GM19452 (cell line): ENCODE measurements around the gene THSD7A.
"Not testable (repeated sequence)": the region's sequence is repeated elsewhere in the genome, so short reads cannot be mapped to it uniquely, and the experiment has no call there.

ENCODE experiments used
- ATAC-seq: cut with Tn5 transposase; IDR thresholded peaks from one replicate; pipeline ENCODE4 v1.9.1; 2021; ENCODE audit not compliant: unreplicated experiment

Gene THSD7A

DNA sequence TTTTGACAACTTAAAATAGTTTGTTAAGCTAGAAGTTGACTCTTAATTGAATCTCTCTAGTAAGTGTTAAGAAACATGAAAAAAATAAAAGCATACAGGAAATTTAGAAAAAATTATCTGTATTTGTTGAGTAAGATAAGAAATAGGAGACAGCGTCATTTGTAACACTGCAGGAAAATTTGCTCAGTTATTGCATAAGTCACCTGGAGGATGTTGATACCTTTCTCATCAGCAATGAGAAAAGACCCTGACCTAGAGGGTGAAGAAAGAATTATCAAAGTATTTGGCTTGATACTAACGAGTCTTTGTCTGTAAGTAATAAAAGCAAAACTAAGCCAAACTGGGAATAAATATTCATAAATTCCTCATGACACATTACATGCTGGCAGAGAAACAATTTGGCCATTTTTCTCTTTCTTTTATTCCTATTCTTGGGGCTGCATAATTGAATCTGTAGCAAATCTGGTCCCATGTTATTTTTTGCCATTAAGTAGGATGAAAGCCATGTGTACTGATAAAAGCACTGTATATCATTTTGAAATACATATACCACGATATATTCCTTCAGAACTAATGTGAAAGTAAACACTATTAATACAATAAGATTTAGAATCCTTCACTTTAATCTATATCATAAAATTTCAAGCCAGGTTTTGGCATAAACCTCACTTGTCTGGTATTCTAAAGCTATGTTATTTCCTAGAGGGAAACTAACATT, 362.8 kb downstream of the THSD7A start:
- no peak for ATAC-seq

DNA sequence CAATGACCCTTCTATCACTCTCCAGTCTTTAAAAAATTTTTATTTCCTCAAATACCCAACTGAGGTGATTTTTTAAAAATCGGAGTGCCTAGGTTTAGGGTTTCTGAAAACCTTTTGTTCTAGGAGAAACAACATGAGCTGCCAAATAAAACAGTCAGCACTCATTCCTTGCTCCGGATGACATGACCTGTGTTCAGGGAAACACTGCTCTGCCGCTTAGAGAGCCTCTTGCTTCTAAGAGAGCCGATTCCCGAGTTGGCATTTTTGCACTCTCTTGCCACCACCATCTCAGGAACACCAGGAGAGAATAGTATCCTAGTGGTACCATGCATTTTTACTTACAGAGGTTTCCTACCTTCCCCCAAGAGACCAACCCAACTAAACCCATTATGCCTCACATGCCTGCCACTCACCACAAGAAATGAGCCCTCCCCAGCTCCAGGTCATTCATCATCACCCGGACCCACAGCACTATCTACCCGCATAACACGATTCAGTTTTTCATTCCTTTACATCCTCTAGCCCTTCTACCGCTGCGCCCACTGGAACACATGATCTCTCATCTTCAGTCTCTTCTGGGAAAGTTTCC, 365.4 kb downstream of the THSD7A start:
- ATAC-seq, result no peak

DNA sequence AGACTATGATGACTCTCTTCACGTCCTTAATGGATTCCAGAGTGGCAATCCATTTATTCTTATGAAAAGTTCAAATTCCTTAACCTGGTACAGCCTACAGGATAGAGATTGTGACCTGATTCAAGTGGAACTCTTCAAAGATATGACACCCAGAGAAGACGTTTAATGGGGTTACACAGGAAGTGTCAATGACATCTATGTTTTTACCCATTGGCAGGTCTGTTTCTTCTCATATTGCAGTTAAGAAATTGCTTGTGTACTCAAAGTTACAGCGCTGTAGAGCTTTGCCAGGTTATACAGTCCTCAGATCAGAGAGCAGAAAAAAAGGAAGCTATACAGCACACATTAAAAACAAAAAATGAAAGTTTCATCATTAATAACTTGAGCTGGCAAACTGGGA, 367.4 kb downstream of the THSD7A start:
- no peak for ATAC-seq

DNA sequence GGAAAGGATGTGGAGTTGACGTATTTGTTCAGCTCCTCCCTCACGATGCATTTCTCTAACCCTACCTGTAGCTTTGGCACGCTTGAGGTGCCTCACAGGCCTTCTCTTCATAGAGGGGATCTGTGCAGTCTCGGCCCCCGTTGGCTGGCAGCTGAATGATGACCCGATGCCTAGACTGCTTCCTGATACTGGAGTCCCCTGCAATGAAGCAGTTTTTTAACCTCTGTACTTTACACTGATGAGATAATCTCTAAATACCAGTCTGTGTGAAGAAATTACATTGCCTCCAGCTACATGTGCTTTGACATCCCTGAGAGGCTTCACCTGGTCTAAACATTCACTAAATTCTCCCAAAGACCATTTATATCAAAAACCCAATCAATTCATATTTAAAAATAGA, 370.1 kb downstream of the THSD7A start:
- no peak for ATAC-seq

DNA sequence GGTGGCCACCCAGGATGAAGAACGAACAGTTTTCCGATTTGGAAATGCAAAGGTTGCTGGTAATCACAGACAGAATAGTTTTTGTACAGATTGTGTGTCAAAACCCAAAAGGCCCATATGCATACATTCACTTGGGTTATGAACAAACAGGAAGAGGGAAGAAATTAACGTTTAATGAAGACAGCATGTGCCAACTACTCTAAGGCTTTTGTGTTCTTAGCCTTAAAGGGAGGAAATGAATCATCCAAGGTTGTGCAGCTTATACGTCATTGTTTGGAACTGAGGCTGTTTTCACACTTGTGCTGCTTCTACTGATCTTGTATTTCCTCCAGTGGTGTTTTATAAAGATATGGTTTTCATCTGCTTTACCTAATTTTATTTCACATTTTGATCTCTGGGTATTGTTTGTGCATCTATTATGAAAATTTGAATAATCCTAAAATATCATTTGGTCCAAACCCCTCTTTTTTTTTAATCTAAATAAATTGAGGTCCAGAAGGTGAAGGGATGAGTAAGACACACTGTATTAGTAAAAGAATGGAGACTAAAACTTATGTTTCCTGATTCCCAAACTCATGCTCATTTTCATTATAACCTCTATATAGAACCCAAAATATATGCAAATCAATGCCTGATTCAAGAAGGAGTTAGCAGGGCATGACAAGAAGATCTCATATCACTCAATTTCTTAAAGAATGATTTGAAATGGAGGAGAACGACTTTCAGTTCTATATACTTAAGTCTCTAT, 373.1 kb downstream of the THSD7A start:
- ATAC-seq, result no peak

DNA sequence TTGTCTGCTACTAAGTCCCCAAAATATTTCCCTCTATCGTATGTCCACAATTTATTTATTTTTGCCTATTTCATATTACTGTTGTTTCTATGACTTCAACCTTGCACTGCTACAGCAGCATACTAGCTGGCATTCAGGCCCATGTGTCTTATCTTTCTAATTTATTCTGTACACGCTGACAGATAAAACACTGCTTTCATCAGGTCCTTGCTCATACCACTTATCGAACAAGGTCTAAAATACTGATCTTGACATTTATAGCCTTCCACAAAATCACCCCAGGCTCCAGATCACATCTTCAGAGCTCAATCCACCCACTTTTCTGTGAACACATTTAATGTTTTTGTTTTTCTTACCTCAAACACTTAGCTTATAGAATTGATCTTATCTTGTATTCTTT, 374.6 kb downstream of the THSD7A start:
- no peak for ATAC-seq

DNA sequence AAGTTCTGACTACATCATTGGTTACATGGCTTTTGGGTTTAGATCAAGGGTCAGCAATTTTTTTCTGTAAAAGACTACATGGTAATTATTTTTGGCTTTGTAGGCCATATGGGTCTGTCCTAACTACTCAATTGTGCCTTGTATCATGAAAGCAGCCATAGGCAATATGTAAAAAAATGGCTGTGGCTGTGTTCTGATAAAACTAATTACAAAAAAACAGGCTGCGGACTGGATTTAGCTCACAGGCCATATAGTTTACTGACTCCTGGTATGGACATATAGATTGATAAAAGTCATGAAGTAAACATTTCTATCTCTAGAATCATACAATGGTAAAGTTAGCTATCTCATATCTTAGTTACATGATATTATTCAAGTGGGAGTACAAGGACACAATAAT, 375.4 kb downstream of the THSD7A start:
- no peak for ATAC-seq

DNA sequence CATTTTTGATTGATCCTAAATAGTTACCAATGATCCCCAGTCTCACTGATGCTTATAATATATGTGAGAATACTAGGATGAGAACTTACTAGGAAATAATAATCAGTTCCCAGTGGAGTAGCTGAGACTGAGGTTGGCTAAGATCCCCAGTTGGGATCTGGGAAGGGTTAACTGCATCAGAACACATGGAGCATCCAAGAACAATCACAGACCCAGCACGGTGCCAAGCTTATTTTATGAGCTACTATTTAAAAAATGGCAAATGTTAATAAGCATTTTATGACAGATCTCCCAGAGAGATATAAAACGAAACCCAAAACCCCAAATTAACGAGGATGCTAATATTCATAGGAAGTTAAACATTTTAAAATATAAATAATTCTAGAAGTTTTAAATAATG, 379.5 kb downstream of the THSD7A start:
- no peak for ATAC-seq

DNA sequence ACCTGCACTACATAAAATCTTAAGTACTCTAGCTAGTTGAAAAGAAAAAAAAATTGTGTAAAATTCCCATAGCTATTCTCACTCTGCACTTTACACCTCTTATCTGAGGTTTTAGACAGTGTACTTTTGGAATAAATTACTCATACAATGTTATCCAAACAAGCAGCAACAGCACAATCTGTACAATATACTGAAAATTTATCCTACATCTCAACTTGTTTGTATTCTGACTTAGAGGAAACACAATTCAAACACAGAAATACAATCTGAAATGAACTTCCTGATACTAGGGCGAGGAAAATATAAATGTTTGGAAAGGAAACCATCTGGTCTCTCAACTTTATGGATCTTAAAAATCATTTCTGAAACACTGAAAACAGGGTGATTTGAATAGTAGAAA, 381.7 kb downstream of the THSD7A start:
- ATAC-seq, result no peak

DNA sequence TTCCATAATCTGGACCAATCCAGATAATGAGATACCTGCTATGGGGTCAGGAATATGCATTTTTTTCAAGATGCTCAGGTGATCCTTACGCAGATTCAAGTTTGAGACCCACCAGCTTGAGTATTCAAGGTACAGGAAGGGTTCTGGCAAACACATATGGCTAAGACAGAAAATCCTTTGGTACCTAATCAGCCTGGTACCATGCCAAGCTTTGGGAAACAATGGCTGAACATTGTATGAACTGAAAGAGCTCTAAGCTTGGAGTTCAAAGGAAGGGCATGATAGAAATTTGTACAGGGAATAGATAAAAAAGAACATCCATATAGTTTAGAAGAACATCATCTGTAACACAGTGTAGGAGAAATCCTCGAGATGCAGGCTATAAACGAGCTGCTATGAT, 382.7 kb downstream of the THSD7A start:
- no peak for ATAC-seq

DNA sequence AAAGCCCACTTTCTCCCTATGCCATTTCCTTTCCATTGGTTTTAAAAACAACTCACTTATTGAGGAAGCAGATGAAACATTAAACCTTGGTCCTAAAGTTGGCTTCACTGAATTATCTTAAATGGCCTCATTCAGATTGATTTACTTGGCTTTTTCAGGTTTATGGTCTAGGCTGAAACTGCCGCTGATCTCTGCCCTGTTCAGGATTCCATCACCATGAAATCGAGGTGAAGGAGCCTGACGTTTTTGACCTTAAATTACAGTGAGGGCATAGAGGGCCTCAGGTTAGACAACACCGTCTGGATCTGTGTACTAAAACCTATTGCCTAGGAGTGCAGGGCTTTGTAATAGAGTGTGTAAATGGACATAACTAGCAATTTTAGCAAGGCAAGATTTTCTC, 383.7 kb downstream of the THSD7A start:
- ATAC-seq, result no peak

DNA sequence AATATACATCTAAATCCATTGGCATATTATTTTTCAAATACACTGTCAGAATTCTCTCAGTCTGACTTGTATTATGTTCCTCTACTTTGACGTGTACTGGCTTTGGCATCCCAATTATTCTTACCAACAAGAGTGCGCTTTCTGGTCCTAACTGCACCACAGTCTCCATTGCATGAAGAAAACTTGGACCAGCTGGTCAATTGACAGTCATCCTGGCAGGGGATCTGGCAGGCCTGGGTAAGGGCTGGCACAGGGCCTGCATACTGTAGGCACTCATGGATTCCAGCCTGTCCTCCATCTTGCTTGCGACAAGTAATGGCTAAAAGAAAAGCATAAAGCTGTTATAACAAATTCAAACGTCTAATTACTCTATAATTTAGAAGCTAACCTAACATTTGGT, 384.9 kb downstream of the THSD7A start:
- ATAC-seq, result no peak

DNA sequence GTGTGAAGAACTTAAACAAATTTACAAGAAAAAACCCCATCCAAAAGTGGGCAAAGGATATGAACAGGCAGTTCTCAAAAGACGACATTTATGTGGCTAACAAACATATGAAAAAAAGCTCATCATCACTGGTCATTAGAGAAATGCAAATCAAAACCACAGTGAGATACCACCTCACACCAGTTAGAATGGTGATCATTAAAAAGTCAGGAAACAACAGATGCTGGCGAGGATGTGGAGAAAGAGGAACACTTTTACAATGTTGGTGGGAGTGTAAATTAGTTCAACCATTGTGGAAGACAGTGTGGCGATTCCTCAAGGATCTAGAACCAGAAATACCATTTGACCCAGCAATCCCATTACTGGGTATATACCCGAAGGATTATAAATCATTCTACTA, 388.1 kb downstream of the THSD7A start:
- ATAC-seq, result not testable (repeated sequence)

DNA sequence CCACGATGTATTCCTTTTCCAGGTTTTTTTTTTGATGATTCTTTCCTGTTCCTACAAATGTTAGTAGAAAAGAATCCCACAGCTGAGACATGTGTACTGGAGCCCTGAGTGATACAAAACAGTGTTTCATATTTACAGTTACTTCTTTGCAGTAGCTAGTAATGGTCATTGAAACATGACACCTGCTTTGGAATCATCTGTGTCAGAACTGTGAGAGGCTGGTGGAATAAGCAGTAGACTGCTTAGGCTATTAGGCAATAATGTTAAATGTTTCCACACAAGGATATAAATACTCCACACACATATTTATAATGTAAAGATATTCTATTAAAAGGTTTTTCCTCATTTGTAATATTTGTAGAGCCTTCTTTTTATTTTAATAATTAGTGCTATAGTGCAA, 394.0 kb downstream of the THSD7A start:
- ATAC-seq, result no peak

DNA sequence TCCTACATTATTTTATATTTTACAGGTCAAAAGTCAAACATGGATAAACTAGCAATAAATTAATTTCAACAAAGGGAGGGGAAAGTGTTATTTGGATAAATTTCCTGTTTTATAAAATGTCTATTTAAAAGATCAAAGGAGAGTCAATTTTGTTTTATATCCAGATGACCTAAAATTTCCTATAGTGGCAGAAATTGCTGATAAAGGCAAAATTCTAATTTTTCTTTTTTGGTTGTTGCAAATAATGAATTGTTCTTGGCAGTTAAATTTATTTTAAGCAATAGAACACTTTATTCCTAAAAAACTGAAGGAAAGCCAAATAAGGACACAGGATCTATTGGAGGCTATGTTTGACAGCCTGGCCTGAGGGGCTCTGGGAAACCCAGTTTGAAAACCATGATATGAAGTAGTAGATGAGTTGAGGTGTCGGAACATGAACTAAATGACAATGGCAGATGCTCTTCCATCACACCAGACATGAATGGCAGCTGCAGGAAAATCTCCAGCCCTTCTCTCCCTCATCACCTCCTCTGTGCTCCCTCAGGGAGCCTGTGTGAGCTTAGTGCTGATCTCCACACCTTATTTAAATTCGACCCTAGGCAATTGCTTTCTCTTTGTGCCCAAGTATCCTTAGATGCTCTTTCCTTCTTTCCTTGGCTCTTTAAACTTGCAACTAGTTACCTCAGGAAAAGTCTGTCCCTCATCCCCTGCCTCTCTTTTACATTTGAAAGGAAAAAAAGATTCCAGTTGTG, 395.0 kb downstream of the THSD7A start:
- no peak for ATAC-seq

DNA sequence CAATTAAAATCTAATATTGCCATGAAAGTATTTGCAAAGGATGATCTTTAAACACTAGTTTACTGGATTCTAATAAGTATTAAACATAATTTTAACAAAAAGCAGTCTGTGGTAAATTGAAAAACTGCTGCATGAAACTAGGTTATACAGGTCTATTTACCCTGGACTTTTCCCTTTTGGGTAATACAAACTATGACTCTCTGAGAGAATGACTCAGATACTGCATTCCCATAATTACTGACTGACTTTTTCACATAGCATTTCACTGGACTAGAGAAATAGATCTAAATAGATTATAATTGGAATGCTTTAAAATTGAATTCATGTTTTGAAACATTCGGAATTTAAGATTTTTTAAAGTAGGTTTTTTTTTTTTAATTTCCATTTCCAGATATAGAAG, 395.7 kb downstream of the THSD7A start:
- ATAC-seq, result no peak

DNA sequence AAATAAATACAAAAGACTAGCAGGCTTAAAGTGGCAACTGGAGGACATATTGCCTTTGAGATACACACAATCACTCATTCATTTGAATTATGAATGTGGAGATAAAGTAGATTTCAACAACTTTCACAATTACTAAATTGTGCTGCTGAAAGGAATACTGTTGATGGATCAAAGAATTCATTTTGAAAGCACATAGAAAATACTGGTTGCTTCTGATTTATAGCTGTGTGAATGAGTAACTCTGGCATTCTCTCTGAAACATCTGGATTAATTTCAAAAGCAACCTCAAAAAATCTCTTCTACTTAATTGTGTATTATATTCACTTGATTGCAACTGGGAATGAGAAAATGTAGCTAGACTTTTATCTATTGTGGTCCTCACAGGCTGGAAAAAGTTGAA, 397.6 kb downstream of the THSD7A start:
- no peak for ATAC-seq

DNA sequence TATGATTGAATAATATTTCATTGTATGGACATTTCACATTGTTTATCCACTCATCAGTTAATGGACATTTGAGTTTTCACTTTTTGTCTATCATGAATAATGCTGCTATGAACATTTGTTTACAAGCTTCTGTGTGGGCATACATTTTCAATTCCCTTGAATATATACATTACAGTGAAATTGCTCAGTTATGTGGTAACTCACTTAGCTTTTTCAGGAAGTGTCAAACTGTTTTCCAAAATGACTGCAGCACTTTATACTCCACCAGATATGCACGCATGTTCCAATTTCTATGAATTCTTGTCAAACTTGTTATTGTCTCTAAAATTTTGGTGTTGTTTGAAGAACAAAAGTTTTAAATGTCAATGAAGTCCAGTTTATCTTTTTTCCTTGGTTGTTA, 401.2 kb downstream of the THSD7A start:
- no peak for ATAC-seq

DNA sequence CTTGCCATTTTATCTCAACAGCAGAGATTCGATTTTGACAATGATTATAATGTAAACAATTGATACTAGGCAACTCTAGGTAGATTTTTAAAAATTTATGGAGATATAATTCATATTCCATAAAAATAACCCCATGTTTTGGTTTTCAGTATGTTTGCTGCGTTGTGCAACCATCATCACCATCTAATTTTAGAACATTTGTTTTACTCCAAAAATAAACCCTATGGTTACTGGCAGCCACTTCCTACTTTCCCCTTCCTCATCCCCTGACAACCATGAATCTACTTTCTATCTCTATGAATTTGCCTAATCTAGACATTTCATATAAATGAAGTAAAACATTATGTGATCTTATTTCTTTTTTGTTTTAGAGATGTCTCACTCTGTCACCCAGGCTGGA, 401.9 kb downstream of the THSD7A start:
- no peak for ATAC-seq

DNA sequence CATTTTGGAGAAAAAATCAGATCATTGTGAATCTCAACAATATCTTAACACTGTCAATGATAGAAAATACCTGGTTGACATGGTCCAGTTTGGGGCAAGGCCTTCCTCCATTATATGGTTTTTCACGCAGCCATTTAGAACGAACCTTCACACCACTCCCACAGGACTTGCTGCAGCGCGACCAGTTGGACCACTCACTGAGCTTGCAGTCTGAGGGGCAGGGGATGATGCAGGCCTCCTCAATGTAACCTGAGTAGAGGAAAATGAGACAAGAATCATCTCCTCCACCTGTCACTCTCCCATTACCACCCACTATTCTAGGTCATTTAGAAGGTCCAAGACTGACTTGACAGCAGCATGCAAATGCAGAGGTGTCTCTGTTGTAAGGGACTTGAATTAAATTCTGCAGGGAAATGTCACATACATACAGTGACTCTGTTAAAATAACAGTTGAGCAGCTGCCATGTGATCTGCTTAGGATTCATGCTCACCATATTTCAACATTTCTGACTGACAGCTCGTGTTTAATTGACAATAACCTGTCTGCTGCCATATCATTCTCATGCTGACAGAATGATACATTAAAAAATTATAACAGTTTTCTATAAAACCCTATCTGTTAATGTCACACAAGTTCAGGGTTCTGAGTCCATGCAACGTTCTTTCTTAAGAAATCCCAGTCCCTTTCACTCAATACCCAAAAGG, 403.0 kb downstream of the THSD7A start:
- ATAC-seq, result no peak

DNA sequence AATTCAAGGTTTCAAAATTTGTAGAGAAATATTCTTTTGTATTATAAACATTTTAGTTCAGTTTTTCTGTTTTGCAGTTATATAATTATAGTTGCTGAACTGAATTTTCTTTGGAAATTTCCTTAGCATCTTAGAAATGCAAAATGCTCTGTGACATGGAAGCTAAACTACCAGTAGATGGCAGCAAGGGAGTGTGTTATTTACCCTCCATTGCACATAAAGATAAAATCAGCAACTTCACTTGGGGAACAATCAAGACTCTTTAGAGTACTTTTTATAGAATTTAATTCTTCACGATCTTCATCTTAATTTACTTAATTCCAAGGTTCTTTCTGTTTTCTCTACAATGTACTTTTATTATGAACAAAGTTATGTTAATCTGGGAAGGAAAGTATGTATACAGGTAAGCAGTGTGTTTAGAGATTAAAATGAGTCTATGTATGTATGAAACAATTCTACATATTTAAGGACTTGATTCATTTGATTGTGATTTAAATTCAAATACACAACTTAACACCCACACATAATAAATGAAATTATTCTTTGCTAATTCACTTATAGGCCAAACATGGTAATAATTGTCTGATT, 404.2 kb downstream of the THSD7A start:
- ATAC-seq, result peak; percentile 68
